Endothelial cell of umbilical vein (primary cell): ENCODE results near the gene DGKK. TPM values are rescaled to one million over a fixed set of nuclear protein-coding genes. Genes with fewer than 3 reads are reported as not detected.

Source experiments
- BruUV-seq: library from RNA; stranded (reverse); fragments of 400-500 nt; replicated peaks from 2 replicates; lab custom pipeline; 2021; lab: Mats Ljungman, UMichigan
- CTCF ChIA-PET: fragments of 300-600, 350-600 bp; sonication (Branson Sonifier 250); formaldehyde crosslinking; loops from one replicate; lab custom pipeline; 2021; ENCODE audit warnings: antibody characterized with exemption, inconsistent platforms; lab: Charles Lee
- POLR2A ChIA-PET: fragments of 300-600, 350-600 bp; sonication (Branson Sonifier 250); formaldehyde crosslinking; loops from one replicate; lab custom pipeline; 2021; ENCODE audit warnings: antibody characterized with exemption, inconsistent platforms; lab: Charles Lee
- DNase-seq: peaks from one replicate; pipeline ENCODE4 v3.0.0-alpha.2; 2011; ENCODE audit warnings: low read depth, low spot score
- FAIRE-seq: peaks from 2 replicates; lab custom pipeline; 2011; peaks lifted over from hg19 to GRCh38; lab: Jason Lieb, UNC
- H2AFZ ChIP-seq: 2 replicates; pipeline ENCODE4 v1.6.0; 2012; ENCODE audit warnings: low read depth, low read length, control low read depth, inconsistent platforms
- H3K27ac ChIP-seq: 2 replicates; pipeline ENCODE4 v1.5.1; 2011; ENCODE audit warnings: low read depth, mild to moderate bottlenecking, control low read depth, low read length, moderate library complexity; ENCODE audit not compliant: insufficient read depth
- H3K27me3 ChIP-seq, 2 experiments: 2 replicates each; pipeline versions ENCODE4 v1.6.0 to v1.6.1; 2011; ENCODE audit warnings: low read length in 2 of 2, mixed read lengths in 1 of 2; ENCODE audit not compliant: control insufficient read depth in 2 of 2, insufficient read depth in 2 of 2
- H3K36me3 ChIP-seq, 2 experiments: 2 replicates in 1 of 2; 3 replicates in 1 of 2; pipeline ENCODE4 v1.5.1; 2011; ENCODE audit warnings: low read length in 2 of 2, mild to moderate bottlenecking in 1 of 2, moderate library complexity in 1 of 2; ENCODE audit not compliant: control insufficient read depth in 2 of 2, insufficient read depth in 2 of 2; ENCODE audit errors: extremely low read depth in 1 of 2
- H3K4me1 ChIP-seq: 3 replicates; pipeline ENCODE4 v1.5.1; 2011; ENCODE audit warnings: mild to moderate bottlenecking, low read length; ENCODE audit not compliant: control insufficient read depth, insufficient read depth; ENCODE audit errors: extremely low read depth
- H3K4me2 ChIP-seq: 2 replicates; pipeline ENCODE4 v1.6.1; 2011; ENCODE audit warnings: low read length, control low read depth, mixed read lengths; ENCODE audit not compliant: insufficient read depth
- H3K4me3 ChIP-seq, 3 experiments: fragments of 200-600 bp in 1 of 3; sonication (generic), shearing (Covaris generic) in 1 of 3; replicated peaks in 1 of 3; 2 replicates each; pipeline ENCODE4 v1.5.1; 2011 to 2016; ENCODE audit warnings: control low read depth in 3 of 3, low read length in 3 of 3, mild to moderate bottlenecking in 2 of 3, inconsistent platforms in 1 of 3, low read depth in 1 of 3, moderate library complexity in 1 of 3; ENCODE audit not compliant: insufficient read depth in 1 of 3
- H3K79me2 ChIP-seq: 2 replicates; pipeline ENCODE4 v1.6.0; 2012; ENCODE audit warnings: low read length, inconsistent platforms; ENCODE audit not compliant: control insufficient read depth, insufficient read depth
- H3K9ac ChIP-seq: replicated peaks from 2 replicates; pipeline ENCODE3; 2011; ENCODE audit warnings: low read length, control low read depth; ENCODE audit not compliant: insufficient read depth; ENCODE audit errors: extremely low read depth
- H3K9me1 ChIP-seq: replicated peaks from 3 replicates; pipeline ENCODE4 v1.6.0; 2011; ENCODE audit warnings: mild to moderate bottlenecking, low read length; ENCODE audit not compliant: control insufficient read depth, insufficient read depth; ENCODE audit errors: extremely low read depth
- H3K9me3 ChIP-seq: replicated peaks from 2 replicates; pipeline ENCODE4 v1.5.1; 2012; ENCODE audit warnings: low read length, inconsistent platforms; ENCODE audit not compliant: control insufficient read depth, insufficient read depth
- H4K20me1 ChIP-seq: replicated peaks from 2 replicates; pipeline ENCODE3; 2011; ENCODE audit warnings: mild to moderate bottlenecking, low read length; ENCODE audit not compliant: control insufficient read depth, insufficient read depth; ENCODE audit errors: extremely low read depth
- CTCF ChIP-seq, 2 donors: IDR thresholded peaks; 1 replicate in 1 of 2; 2 replicates in 1 of 2; pipeline ENCODE4 v1.5.1; 2011; ENCODE audit warnings: low read length in 2 of 2, mild to moderate bottlenecking in 2 of 2, moderate library complexity in 2 of 2, control low read depth in 1 of 2, inconsistent platforms in 1 of 2, low read depth in 1 of 2; ENCODE audit not compliant: insufficient read depth in 1 of 2; ENCODE audit errors: extremely low read depth in 1 of 2
- EZH2 ChIP-seq: IDR thresholded peaks from 2 replicates; pipeline ENCODE4 v1.6.1; 2012; ENCODE audit warnings: borderline replicate concordance, low read depth, mild to moderate bottlenecking, moderate library complexity, low read length, inconsistent platforms; ENCODE audit not compliant: severe bottlenecking
- FOS ChIP-seq: IDR thresholded peaks from 2 replicates; pipeline ENCODE4 v1.6.1; 2011; ENCODE audit warnings: mild to moderate bottlenecking, low read length, moderate library complexity, borderline replicate concordance; ENCODE audit not compliant: insufficient read depth
- GATA2 ChIP-seq: IDR thresholded peaks from 2 replicates; pipeline ENCODE4 v1.7.0; 2011; ENCODE audit warnings: low read depth, mild to moderate bottlenecking, moderate library complexity, mixed read lengths, low read length; ENCODE audit not compliant: insufficient read length, insufficient read depth
- JUN ChIP-seq: IDR thresholded peaks from 2 replicates; pipeline ENCODE4 v1.6.1; 2011; ENCODE audit warnings: borderline replicate concordance, low read depth; ENCODE audit not compliant: insufficient read length, insufficient read depth
- MAX ChIP-seq: IDR thresholded peaks from 2 replicates; pipeline ENCODE4 v1.6.1; 2011; ENCODE audit not compliant: insufficient read depth, insufficient read length
- MYC ChIP-seq: IDR thresholded peaks from one replicate; pipeline ENCODE4 v1.6.1; 2011; ENCODE audit warnings: mild to moderate bottlenecking, low read depth, low read length
- POLR2A ChIP-seq: IDR thresholded peaks from 2 replicates; pipeline ENCODE4 v1.6.1; 2012; ENCODE audit warnings: low read depth, mild to moderate bottlenecking, control low read depth, low read length
- POLR2AphosphoS5 ChIP-seq: IDR thresholded peaks from 2 replicates; pipeline ENCODE4 v1.6.1; 2012; ENCODE audit warnings: low read depth, mild to moderate bottlenecking, control low read depth, low read length, moderate library complexity; ENCODE audit not compliant: insufficient read depth
- dilution Hi-C: fragments of 300-500 bp; cut with MboI; formaldehyde crosslinking; loops from one replicate; pipeline ENCODE4 v1.15.0; 2019; ENCODE audit warnings: low sequenced_read_pairs; ENCODE audit not compliant: extremely low pct_ligation_motif_present
- intact Hi-C: fragments of 100-400 bp; cut with micrococcal nuclease; formaldehyde crosslinking; loops from one replicate; pipeline ENCODE4 v1.10.0; 2022
- polyA plus RNA-seq, 4 experiments: library from polyadenylated mRNA; depleted of rRNA in 3 of 4; stranded (reverse) in 3 of 4; unstranded in 1 of 4; fragments of >200 nt; gene quantifications; 2 replicates each; pipeline versions ENCODE4 v1.2.1 to v1.2.3, GENCODE V29; 2011 to 2012; ENCODE audit warnings: missing spikeins in 1 of 4
- total RNA-seq: library from RNA; stranded (reverse); gene quantifications from 2 replicates; pipeline ENCODE4 v1.2.3, GENCODE V29; 2021

DGKK gene
- total and polyA plus RNA-seq, 2 donors (not counting 3 experiments of a cell fraction or from before 2014, with no cell fraction given) = not detected

GRCh38 chrX:50450324-50450723, 20.3 kb downstream of the DGKK start:
- Histone ChIP-seq H3K4me2 (no peak overlapping the region), H3K27ac (no peak overlapping the region), H4K20me1 (no peaks in the 10 kb centered on the region), H3K27me3 (no peaks in the 10 kb centered on the region), H3K4me1 (no peaks in the 10 kb centered on the region), H3K4me3 (no peak overlapping the region), H3K9me3 (no peaks in the 10 kb centered on the region), H2AFZ (no peak overlapping the region), H3K9ac (no peak overlapping the region), H3K79me2 (no peaks in the 10 kb centered on the region), H3K36me3 (no peaks in the 10 kb centered on the region), H3K9me1 (no peaks in the 10 kb centered on the region)
- ChIA-PET POLR2A (no interaction called here), CTCF (no interaction called here)
- intact Hi-C loops (no loop called here), dilution Hi-C loops (no loop called here)
- no peak for TF ChIP-seq CTCF (IDR thresholded peaks at IDR 0.05; ENCODE audit: extremely low read depth in 1 of 2, insufficient read depth in 1 of 2, low read depth in 1 of 2, low read length in 2 of 2)
- no peak for TF ChIP-seq MYC
- no peak for TF ChIP-seq POLR2A
- no peak for TF ChIP-seq GATA2
- no peak for TF ChIP-seq MAX
- no peak for TF ChIP-seq POLR2AphosphoS5
- no peak for TF ChIP-seq FOS
- no peak for TF ChIP-seq JUN
- no peak for TF ChIP-seq EZH2
- no TSS peak for BruUV-seq
- no peak for DNase-seq
- no peak for FAIRE-seq
